ENCODE measurements around the gene RGMB.

- no peak for TF ChIP-seq POLR2A (IDR thresholded peaks at IDR 0.05)
- no peak for TF ChIP-seq CTCF (IDR thresholded peaks at IDR 0.05)
Observed at GRCh38 chr5:98775246-98776065, 2.0 kb downstream of the RGMB start.

Data from ovary (tissue), 3 donors.